HCT116 (cell line): ENCODE results near the gene ADAM17. TPM values are rescaled to one million over a fixed set of nuclear protein-coding genes. Genes with fewer than 3 reads are reported as not detected.
A peak's percentile ranks its signal among the peaks of the same experiment; 100 is the strongest.

Source experiments
- ATAC-seq: fragments of 200-7000 bp; cut with Tn5 transposase; 2 replicates; pipeline ENCODE4 v1.9.1; 2020; ENCODE audit warnings: mild to moderate bottlenecking, moderate library complexity
- BruUV-seq: library from RNA; stranded (reverse); fragments of 400-500 nt; replicated peaks from 2 replicates; lab custom pipeline; 2021; lab: Mats Ljungman, UMichigan
- CTCF ChIA-PET: fragments of 300-600 bp; sonication (Branson Sonifier 250); formaldehyde crosslinking; loops from one replicate; lab custom pipeline; 2021; ENCODE audit warnings: antibody characterized with exemption; lab: Charles Lee
- POLR2A ChIA-PET: fragments of 300-600, 350-600 bp; sonication (Branson Sonifier 250); formaldehyde crosslinking; loops from one replicate; lab custom pipeline; 2021; ENCODE audit warnings: antibody characterized with exemption; lab: Charles Lee
- RAD21 ChIA-PET, 2 experiments: fragments of 300-600 bp; sonication (Branson Sonifier 250); formaldehyde crosslinking; loops; one replicate each; lab custom pipeline; 2023; ENCODE audit warnings: low total read pairs in 2 of 2; ENCODE audit not compliant: uncharacterized antibody in 2 of 2, unreplicated experiment in 2 of 2, low non-redundant PET in 1 of 2; lab: Charles Lee
- DNase-seq: peaks from one replicate; pipeline ENCODE4 v3.0.0-alpha.2; 2010; ENCODE audit warnings: low read depth, low spot score
- H2AFZ ChIP-seq: fragments of 200-600 bp; shearing (Covaris generic), sonication (generic); 2 replicates; pipeline ENCODE4 v1.6.1; 2017; ENCODE audit warnings: low read depth, mixed run types, mixed read lengths, antibody characterized with exemption, low read length; ENCODE audit not compliant: poor library complexity, severe bottlenecking
- H3K27ac ChIP-seq: 2 replicates; pipeline ENCODE4 v1.5.1; 2012; ENCODE audit warnings: low read depth, low read length
- H3K27me3 ChIP-seq: fragments of 200-600 bp; sonication (generic); 2 replicates; pipeline ENCODE4 v1.6.1; 2016; ENCODE audit warnings: mixed run types, low read length, mixed read lengths; ENCODE audit not compliant: insufficient read depth
- H3K36me3 ChIP-seq, 2 experiments: fragments of 200-500 bp in 1 of 2; fragments of 200-600 bp in 1 of 2; sonication (Bioruptor generic) in 1 of 2; sonication (generic) in 1 of 2; 2 replicates each; pipeline versions ENCODE4 v1.5.1 to v1.6.1; 2014 to 2016; ENCODE audit warnings: low read length in 2 of 2, inconsistent platforms in 1 of 2, mixed read lengths in 1 of 2, mixed run types in 1 of 2; ENCODE audit not compliant: insufficient read depth in 2 of 2, control insufficient read depth in 1 of 2
- H3K4me1 ChIP-seq, 2 experiments: fragments of 200-600 bp in 1 of 2; sonication (generic) in 1 of 2; 2 replicates each; pipeline versions ENCODE4 v1.5.1 to v1.6.1; 2012 to 2017; ENCODE audit warnings: low read length in 2 of 2, inconsistent platforms in 1 of 2, mild to moderate bottlenecking in 1 of 2, mixed read lengths in 1 of 2, mixed run types in 1 of 2, moderate library complexity in 1 of 2; ENCODE audit not compliant: insufficient read depth in 2 of 2, control insufficient read depth in 1 of 2
- H3K4me2 ChIP-seq: fragments of 200-600 bp; sonication (generic); 2 replicates; pipeline ENCODE4 v1.6.1; 2017; ENCODE audit warnings: mixed run types, low read length, mixed read lengths
- H3K4me3 ChIP-seq, 2 experiments: fragments of 200-600 bp in 1 of 2; sonication (generic) in 1 of 2; replicated peaks in 1 of 2; 2 replicates each; pipeline ENCODE4 v1.5.1; 2011 to 2016; ENCODE audit warnings: low read length in 2 of 2, control low read depth in 1 of 2, low read depth in 1 of 2, mild to moderate bottlenecking in 1 of 2, mixed read lengths in 1 of 2, mixed run types in 1 of 2
- H3K79me2 ChIP-seq: fragments of 200-600 bp; sonication (generic); 2 replicates; pipeline ENCODE4 v1.6.1; 2017; ENCODE audit warnings: mild to moderate bottlenecking, mixed run types, low read length, moderate library complexity, mixed read lengths; ENCODE audit not compliant: insufficient read depth
- H3K9ac ChIP-seq: fragments of 200-600 bp; sonication (generic); 2 replicates; pipeline ENCODE4 v1.6.1; 2016; ENCODE audit warnings: low read length, mixed read lengths
- H3K9me2 ChIP-seq: fragments of 200-600 bp; sonication (generic), shearing (Covaris generic); 2 replicates; pipeline ENCODE4 v1.6.1; 2017; ENCODE audit warnings: mixed run types, mild to moderate bottlenecking, moderate library complexity; ENCODE audit not compliant: insufficient read depth
- H3K9me3 ChIP-seq, 2 experiments: fragments of 200-500 bp in 1 of 2; fragments of 200-600 bp in 1 of 2; sonication (Bioruptor generic) in 1 of 2; sonication (generic) in 1 of 2; 2 replicates each; pipeline ENCODE4 v1.6.1; 2014 to 2017; ENCODE audit warnings: low read length in 2 of 2, mixed read lengths in 2 of 2, inconsistent platforms in 1 of 2, low read depth in 1 of 2, mild to moderate bottlenecking in 1 of 2, mixed run types in 1 of 2, moderate library complexity in 1 of 2; ENCODE audit not compliant: control insufficient read depth in 1 of 2, insufficient read depth in 1 of 2
- H4K20me1 ChIP-seq: fragments of 200-600 bp; sonication (generic), shearing (Covaris generic); 2 replicates; pipeline ENCODE4 v1.6.1; 2017; ENCODE audit warnings: mixed run types, mild to moderate bottlenecking, moderate library complexity; ENCODE audit not compliant: insufficient read depth
- CEBPB ChIP-seq: IDR thresholded peaks from 2 replicates; pipeline ENCODE4 v1.6.1; 2012; ENCODE audit warnings: low read depth
- POLR2A ChIP-seq: IDR thresholded peaks from 2 replicates; pipeline ENCODE4 v1.7.0; 2011; ENCODE audit warnings: borderline replicate concordance; ENCODE audit not compliant: insufficient read depth, insufficient read length; ENCODE audit errors: extremely low read depth
- RAD21 ChIP-seq: IDR thresholded peaks from 2 replicates; pipeline ENCODE4 v1.6.1; 2012; ENCODE audit warnings: low read depth, mild to moderate bottlenecking
- intact Hi-C: fragments of 100-400 bp; cut with micrococcal nuclease; formaldehyde crosslinking; loops from 2 replicates; pipeline ENCODE4 v1.10.0; 2022
- total RNA-seq: library from RNA; stranded (reverse); gene quantifications from one replicate; pipeline ENCODE4 v1.2.1, GENCODE V29; 2021; ENCODE audit not compliant: unreplicated experiment
- TF ChIP-seq, protein P1 (sequence below): IDR thresholded peaks from 2 replicates; pipeline ENCODE4 v1.6.1; 2012
- TF ChIP-seq, protein P2 (sequence below): IDR thresholded peaks from 2 replicates; pipeline ENCODE4 v1.6.1; 2012; ENCODE audit warnings: low read depth

The ADAM17 gene
- total RNA-seq, 1 experiment from 2014 or later, result 39.2 TPM

DNA sequence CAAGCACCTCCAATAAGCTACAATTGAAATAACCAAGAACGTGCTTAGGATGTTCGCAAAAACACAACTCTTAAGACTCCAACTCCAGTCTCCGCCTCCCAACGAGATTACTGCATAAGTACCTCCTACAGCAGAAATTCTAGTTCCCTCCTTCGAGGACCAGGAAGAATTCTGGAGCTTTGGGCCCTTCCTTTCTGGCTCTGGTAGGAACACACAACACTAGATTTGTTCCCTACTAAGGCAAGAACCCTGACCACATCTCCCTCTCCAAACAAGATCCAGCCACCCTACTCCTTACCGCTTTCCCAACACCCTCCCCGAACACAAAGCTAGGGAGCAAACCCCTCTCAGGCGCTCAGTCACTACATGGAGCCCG is 721 bp downstream of the ADAM17 start:
- no peak for DNase-seq
- Histone ChIP-seq H3K4me2 (peak overlapping the region; percentile 89), H3K79me2 (peaks cover 68% of the 10 kb centered on the region), H4K20me1 (peaks cover 14% of the 10 kb centered on the region; the same call in 1 of the 2 replicates), H3K9me2 (no peaks in the 10 kb centered on the region), H3K36me3 (no peaks in the 10 kb centered on the region), H3K27ac (peak overlapping the region; percentile 90), H3K9ac (peak overlapping the region; percentile 92), H3K9me3 (no peaks in the 10 kb centered on the region), H3K27me3 (no peaks in the 10 kb centered on the region), H3K4me3 (peak overlapping the region; percentile 84 to 91), H2AFZ (no peak overlapping the region), H3K4me1 (peaks cover 36 to 65% of the 10 kb centered on the region in 2 experiments)
- TF ChIP-seq CEBPB, result no peak
- no peak for TF ChIP-seq POLR2A
- TF ChIP-seq, protein P1, sequence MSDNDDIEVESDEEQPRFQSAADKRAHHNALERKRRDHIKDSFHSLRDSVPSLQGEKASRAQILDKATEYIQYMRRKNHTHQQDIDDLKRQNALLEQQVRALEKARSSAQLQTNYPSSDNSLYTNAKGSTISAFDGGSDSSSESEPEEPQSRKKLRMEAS, result no peak
- TF ChIP-seq RAD21, result no peak
- TF ChIP-seq, protein P2, sequence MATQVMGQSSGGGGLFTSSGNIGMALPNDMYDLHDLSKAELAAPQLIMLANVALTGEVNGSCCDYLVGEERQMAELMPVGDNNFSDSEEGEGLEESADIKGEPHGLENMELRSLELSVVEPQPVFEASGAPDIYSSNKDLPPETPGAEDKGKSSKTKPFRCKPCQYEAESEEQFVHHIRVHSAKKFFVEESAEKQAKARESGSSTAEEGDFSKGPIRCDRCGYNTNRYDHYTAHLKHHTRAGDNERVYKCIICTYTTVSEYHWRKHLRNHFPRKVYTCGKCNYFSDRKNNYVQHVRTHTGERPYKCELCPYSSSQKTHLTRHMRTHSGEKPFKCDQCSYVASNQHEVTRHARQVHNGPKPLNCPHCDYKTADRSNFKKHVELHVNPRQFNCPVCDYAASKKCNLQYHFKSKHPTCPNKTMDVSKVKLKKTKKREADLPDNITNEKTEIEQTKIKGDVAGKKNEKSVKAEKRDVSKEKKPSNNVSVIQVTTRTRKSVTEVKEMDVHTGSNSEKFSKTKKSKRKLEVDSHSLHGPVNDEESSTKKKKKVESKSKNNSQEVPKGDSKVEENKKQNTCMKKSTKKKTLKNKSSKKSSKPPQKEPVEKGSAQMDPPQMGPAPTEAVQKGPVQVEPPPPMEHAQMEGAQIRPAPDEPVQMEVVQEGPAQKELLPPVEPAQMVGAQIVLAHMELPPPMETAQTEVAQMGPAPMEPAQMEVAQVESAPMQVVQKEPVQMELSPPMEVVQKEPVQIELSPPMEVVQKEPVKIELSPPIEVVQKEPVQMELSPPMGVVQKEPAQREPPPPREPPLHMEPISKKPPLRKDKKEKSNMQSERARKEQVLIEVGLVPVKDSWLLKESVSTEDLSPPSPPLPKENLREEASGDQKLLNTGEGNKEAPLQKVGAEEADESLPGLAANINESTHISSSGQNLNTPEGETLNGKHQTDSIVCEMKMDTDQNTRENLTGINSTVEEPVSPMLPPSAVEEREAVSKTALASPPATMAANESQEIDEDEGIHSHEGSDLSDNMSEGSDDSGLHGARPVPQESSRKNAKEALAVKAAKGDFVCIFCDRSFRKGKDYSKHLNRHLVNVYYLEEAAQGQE, result no peak
- intact Hi-C loops, result loop anchor here (5.0 to 10.0 kb wide), 3 partner anchors 197 to 490 kb away; partner anchors contain the start of gene KLF11
- ChIA-PET POLR2A (interaction anchor here (0.9 to 2.3 kb wide), 4 partner anchors 16 to 75 kb away, joined by 3 to 10 read pairs (median 5); partner anchors contain the start of gene YWHAQ), CTCF (no interaction called here), RAD21 (no interaction called here)
- no peak for ATAC-seq
- no TSS peak for BruUV-seq
